Hematopoietic multipotent progenitor cell treated with erythropoietin and hydrocortisone succinate and interleukin-3 and kit ligand, for 4 days (in vitro differentiated cells): ENCODE results near the gene SLC51A.
"Not testable (repeated sequence)": the region's sequence is repeated elsewhere in the genome, so short reads cannot be mapped to it uniquely, and the experiment has no call there.

ENCODE experiments used
- DNase-seq: peaks from one replicate; pipeline ENCODE4 v3.0.0-alpha.2; 2015

The SLC51A gene

DNA sequence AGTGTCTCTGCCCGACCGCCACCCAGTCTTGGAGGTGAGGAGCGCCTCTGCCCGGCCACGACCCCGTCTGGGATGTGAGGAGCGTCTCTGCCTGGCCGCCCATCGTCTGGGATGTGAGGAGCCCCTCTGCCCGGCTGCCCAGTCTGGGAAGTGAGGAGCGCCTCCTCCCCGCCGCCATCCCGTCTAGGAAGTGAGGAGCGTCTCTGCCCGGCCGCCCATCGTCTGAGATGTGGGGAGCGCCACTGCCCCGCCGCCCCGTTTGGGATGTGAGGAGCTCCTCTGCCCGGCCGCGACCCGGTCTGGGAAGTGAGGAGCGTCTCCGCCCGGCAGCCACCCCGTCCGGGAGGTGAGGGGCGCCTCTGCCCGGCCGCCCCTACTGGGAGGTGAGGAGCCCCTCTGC, 27.8 kb downstream of the SLC51A start:
- DNase-seq = not testable (repeated sequence)

DNA sequence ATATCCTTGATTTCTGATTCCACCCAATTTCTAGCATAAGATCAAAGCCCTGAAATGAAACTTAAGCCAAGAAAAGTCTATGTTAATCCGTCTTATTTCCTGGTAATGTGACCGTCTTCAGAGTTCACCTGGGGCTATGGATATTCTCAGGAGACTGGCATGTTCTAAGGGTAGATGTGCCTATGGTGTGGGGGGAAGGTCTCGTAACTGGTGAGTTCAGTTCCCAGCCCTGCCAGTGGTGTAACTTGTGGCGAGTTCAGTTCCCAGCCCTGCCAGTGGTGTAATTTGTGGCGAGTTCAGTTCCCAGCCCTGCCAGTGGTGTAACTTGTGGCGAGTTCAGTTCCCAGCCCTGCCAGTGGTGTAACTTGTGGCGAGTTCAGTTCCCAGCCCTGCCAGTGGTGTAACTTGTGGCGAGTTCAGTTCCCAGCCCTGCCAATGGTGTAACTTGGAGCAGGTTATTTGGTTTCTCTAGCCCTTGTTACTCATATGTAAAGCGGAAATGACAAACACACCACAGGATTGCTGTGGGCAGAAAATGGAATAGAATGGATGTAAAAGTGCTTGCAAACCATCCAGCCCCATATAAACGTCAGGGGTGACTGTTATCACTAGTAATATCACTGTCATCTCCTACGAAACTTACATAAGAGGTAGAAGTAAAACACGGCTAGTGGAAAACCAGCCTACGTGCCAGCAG, 30.4 kb downstream of the SLC51A start:
- peak; percentile 75 for DNase-seq

- DNase-seq = no peak
Observed at GRCh38 chr3:196251918-196252317, 35.6 kb downstream of the SLC51A start.

DNA sequence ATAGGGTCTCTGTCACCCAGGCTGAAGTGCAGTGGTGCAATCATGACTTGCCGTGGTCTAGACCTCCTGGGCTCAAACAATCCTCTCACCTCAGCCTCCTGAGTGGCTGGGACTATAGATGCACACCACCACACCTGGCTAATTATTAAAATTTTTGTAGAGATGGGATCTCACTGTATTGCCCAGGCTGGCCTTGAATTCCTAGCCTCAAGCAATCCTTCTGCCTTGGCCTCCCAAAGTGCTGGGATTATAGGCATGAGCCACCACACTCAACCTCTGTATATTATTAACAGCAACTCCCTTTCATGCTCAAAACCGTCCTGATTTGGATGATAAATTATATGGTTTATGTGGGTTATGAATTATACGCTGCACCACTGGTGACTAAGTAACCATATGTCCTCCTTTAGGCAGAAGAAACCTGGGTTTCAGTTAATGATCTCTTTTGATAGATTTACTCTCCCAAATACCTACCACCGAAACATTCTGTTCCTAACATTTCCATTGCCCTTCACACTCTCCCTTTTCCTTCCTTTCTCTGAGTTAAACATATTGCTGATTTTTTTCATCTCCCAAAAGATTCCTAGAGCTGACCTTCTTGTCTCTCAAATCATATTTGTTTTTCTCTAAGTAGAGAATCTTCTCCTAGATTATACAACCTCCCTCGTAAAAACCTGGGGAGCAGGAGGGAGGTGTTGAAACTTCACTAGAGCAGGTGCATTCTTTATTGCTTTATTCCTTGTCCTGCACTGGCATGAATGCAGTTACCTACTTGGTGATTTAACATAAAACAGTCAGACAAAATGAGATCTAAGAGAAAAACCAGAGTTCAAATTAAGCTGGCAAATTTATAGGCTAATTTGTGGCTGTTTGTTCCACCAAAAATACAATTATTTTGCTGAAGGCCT, 38.3 kb downstream of the SLC51A start:
- DNase-seq = no peak

GRCh38 chr3:196255776-196256175, 39.4 kb downstream of the SLC51A start:
- DNase-seq = no peak

DNA sequence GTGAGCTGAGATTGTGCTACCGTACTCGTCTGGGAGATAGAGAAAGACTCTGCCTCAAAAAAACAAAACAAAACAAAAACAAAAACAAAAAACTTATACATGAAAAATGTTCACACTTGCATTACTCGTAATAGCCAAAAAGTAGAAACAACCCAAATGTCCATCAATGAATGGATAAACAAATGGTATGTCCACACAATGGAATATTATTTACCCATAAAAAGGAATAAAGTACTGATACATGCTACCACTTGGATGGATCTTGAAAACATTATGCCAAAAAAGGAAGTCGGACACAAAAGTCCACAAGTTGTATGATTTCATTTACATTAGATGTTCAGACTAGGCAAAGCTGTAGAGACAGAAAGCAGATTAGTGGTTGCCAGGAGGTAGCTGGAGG, 44.5 kb downstream of the SLC51A start:
- DNase-seq = no peak

GRCh38 chr3:196263819-196264218, 47.5 kb downstream of the SLC51A start:
- no peak for DNase-seq

DNA sequence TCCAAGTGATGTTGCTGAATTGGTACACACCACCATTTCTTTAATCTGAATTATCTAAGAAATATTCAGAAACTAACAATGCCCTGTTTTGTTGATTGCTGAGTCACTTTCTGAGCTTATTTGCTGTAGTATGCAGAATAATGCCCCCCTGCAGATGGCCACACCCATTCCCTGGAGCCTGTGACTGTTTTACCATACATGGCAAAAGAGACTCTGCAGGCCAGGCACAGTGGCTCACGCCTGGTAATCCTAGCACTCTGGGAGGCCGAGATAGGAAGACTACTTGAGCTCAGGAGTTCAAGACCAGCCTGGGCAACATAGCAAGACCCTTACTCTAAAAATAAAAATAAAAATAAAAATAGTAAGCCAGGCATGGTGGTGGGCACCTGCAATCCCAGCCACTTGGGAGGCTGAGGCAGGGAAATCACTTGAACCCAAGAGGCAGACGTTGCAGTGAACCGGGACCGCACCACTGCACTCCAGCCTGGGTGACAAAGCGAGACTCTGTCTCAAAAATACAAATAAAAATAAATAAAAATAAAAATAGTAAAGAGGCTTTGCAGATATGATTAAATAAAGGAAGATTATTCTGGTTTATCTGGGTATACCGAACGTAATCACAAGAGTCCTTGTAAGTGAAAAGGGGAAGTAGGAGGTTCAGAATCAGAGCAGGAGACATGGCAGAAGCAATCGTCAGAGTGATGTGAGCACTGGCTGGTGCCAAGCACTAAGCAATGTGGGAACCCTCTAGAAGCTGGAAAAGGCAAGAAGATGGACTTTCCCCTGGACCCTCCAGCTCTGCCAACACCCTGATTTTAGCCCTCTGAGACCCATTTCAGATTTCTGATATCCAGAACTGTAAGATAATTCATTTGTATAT, 52.2 kb downstream of the SLC51A start:
- peak; percentile 77 for DNase-seq

DNA sequence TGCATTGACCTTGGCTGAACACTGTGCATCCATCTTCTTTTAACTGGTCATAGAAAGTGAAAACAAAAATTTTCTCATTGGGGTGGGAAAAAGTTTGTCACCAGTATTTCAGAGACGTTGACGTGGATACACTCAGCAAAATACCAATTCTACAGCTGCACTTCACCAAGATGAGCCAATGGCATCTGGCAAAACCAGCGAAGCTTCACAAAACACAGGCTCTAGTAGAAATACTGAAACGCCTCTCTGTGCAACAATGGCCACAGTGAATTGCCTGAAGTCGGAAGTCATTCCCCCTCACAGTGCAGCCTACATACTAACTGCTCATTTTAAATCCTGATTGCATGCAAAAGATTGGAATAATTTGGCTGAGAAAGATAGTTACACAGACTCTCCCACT, 54.2 kb downstream of the SLC51A start:
- no peak for DNase-seq

DNA sequence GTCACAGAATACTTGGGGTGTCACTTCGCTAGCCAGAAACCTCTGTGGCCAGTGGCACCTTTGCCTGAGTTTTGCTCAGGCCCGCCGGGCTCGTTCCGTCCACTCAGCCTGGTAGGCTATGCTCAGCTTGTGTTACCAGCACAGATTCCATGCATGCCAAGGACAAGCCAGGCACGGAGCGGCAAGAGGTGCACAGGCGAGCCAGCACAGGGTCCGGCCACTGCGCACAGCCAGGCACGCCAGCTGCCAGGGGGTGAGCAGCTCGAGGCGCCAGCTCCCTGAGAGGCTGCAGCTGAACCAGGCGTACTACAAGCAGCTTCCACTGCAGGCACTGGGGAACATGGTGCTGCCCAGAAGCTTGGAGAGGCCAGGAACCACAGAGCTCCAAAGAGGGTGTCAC, 56.5 kb downstream of the SLC51A start:
- DNase-seq = no peak

DNA sequence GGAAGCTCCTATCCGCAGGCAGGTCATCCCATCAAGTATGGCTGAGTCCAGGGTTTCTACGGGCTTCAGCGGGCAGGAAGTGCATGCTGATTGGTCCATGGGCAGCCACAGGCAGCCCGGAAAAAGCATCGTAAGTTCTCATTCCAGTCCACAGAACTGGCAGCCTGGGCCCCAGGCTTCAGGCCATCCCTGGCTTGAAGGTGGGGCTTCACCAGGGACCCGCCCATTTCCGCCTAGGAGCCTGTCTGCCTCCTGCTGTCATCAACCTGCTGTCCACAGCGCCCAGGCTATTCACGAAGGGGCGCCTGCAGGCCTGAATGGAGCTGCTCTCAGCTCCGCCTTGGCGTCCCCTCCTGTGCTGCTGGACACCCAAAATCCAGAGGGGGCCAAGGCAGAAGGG, 57.3 kb downstream of the SLC51A start:
- DNase-seq = no peak

DNA sequence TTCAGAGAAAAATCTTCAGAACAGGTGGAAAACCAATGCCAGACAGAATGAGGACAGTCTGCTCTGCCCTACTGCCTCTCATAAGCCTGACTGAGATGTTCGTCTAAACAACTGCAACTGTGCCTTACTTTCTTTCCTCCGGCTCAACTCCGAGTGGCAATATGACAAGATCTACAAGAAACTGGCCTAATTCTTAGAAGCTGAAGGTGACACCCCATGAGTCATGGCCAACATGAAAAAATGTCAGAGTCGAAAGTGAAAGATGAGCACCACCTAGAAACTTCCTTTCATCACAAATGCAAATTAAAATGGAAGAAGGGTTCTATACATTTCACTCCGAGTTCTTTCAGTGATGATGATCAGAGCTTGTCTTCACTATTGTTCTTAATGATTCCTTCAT, 58.3 kb downstream of the SLC51A start:
- peak; percentile 47 for DNase-seq

- DNase-seq = no peak
Observed at GRCh38 chr3:196275126-196275525, 58.8 kb downstream of the SLC51A start.

DNA sequence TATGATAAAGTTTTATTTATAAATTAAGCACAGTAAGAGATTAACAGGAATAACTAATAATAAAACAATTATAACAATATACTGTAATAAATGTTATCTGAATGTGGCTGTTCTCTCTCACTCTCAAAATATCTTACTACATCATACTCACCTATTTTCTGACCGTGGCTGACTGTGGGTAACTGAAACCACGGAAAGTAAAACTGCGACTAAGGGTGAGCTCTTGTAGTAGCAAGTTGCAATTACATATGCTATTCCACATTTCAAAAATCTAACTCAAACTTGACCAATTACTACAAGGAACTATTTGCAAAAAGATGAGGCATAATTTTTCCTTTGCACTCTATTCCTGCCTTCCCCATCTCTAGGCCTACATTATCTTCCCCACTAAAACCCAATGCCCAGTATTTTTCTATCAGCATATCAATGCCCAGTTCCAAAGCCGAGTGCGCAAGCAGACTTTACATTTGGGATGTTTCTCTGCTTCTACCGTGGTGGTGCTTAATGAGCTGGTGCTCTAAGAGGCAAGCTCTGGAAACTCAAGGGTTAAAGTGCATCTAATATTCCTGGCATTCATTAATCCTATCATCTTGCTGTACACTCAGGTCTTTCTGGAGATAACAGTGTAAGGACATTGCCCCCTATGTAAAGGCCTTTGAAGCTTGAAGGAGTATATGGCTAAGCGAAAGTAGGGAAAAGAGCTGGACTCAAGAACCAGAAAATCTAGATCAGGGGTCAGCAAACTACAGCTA, 64.5 kb downstream of the SLC51A start:
- no peak for DNase-seq

DNA sequence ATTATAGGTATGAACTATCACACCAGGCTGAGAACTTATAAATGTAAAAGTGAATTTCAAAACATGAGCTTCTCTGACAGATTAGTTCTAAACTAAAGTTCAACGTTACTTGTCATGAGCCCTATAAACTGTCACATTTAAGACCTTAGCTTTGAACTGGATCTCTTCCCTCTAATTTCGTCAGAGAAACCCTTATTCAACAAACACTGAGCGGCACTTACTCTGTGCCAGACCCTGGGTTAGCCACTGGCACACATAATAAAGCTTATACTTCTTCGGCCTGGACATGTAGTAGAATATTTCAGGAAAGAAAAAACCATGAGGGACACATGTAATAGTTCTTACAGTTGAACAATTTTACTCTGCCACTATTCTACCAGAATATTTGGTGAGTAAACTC, 65.6 kb downstream of the SLC51A start:
- no peak for DNase-seq
